Umbilical cord (tissue), 2 donors: Measurements from ENCODE around the gene RGS16. TPM values are rescaled to one million over a fixed set of nuclear protein-coding genes. Genes with fewer than 3 reads are reported as not detected.

ENCODE experiments used
- DNase-seq: peaks from one replicate; pipeline ENCODE4 v3.0.0-alpha.2; 2015; ENCODE audit warnings: low spot score
- total RNA-seq: library from RNA; depleted of rRNA; stranded (reverse); fragments of >200 nt; gene quantifications from one replicate; pipeline ENCODE4 v1.2.3, GENCODE V29; 2014; ENCODE audit warnings: low replicate concordance; ENCODE audit not compliant: insufficient read depth

The RGS16 gene
- total RNA-seq, 1 donor from 2014 or later = 4.6 TPM

- DNase-seq = no peak
Measured at GRCh38 chr1:182629499-182630096, 25.4 kb upstream of the RGS16 start.

- no peak for DNase-seq
Measured at GRCh38 chr1:182629080-182629479, 24.9 kb upstream of the RGS16 start.

DNA sequence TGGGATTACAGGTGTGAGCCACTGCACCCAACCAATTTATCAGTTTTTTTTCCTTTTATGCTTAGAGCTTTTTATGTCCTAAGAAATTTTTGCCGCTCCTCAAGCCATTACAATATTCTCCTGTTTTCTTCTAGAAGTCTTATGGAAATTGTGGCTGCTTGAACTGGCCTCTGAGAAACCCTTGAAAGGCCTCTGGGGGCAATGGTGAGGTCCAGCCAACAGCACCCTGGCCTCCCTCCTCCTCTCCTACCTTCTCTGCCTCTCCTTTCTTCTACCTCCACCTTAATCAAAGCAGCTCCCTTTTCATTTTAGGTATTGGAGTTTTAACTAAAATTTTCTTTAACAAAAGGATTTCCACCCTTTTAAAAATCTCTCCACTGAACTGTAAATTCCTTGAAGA is 24.5 kb upstream of the RGS16 start:
- DNase-seq = no peak

- DNase-seq = peak; percentile 52
Measured at GRCh38 chr1:182627622-182628021, 23.4 kb upstream of the RGS16 start.

DNA sequence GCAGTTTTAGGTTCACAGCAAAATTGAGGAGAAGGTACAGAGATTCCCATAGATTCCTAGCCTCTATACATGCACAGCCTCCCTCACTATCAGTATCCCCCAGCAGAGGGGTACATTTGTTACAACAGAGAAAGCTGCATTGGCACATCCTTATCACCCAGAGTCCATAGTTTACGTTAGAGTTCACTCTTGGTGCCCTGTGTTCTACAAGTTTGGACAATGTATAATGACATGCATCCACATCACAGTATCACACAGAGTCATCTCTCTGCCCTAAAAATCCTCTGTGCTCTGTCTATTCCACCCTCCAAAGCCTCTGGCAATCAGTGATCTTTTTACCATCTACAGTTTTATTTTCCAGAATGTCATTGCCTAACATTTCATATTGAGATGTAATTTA is 22.3 kb upstream of the RGS16 start:
- DNase-seq = no peak

DNA sequence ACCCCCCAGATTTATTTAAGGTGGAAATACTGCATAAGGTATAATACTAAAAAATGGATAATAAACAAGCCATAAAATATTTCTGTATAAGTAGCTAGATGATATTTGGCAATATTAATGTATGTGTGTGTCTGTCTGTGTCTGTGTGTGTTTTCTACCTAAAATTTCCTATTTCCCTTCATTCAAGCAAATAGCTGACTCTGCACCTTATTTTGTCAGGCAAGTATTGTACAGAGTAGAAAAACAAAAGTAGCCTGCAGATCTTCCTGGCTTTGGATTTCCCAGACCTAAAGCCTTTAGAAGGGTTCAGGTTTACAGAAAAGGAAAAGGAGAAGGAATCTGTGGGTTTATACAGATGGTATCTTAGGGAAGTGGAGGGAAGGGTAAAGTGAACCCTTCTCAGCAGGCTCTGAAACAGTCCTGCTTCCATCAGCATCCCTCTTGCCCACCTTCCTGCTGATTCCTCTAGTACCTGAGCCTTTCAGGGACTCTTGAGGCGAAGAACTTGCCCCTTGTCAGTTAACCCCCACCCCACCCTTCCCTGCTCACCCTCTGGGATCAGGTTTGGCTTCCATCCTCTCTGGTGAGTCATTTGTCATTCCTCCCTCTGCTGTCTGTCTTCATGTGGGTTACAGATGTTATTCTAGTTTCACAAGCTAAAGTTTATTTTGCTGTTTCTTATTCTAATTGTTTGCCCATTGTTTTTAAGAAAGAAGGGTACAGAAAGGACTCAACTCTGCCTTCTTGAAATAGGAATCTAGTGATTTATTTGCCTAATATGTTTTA is 21.7 kb upstream of the RGS16 start:
- no peak for DNase-seq

DNA sequence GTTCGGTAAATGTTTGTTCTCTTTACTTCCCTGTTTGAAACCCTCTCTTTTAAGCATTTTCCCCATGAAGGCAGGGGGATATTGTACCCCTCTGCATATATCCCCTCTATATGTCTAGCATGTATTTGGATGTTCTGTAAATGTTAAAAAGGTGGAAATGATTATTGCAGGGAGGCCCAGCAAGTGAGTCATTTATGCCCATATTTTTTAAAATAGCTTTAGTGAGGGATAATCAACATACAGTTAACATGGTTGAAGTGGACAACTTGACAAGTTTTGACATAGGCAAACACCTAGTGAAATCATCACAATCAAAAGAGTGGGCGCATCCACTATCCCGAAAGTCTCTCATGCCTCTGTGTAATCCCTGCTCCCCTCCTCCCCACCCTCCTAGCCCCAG is 20.8 kb upstream of the RGS16 start:
- peak; percentile 60 for DNase-seq

DNA sequence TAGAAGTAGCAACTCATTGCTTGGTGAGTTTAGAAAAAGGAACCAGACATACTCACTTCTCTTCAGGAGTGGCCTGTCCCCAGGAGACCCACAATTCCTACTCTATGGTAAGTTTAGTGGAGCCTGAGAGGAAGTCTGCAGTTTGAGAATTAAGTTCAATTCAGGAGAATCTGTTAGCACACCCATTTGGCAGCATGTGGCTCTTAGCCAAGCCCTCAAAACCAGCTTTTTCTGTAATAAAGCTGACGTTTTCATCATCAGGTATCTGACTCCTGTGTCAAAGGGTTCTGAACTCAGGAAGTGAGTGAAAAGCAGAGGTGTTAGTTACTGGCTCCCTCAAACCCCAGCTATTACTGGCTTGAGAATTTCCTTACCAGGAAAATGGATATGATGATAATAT is 20.4 kb upstream of the RGS16 start:
- DNase-seq = no peak

- no peak for DNase-seq
Measured at GRCh38 chr1:182622901-182623528, 18.8 kb upstream of the RGS16 start.

- DNase-seq = no peak
Measured at GRCh38 chr1:182621906-182622305, 17.7 kb upstream of the RGS16 start.

DNA sequence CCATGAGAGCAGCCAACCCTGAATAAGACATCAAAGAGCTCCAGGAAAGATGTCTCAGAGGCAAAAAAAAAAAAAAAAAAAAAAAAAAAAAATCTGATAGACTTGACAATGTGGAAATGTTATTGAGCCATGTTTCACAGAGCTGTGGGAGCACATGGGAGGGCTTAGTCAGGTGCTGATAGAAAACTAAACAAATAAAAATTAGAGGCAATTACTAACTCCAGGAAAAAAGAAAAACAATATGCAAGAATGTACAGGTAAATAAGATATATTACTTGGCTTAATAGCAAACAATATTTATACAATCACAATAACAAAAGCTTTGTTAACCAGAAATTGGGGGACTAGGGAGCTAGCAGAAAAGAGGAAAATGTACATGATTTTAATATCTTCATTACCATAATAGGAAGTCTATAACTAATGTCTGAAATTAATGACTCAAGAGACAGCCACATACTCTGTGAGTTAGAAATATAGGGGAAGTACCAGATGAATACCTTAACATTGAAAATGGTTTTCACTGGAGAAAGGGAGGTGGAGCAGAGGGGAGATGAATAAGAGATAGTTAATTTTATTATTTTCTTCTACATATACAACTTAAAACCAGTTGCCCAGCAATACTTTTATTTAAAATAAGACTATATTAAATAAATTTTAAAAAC is 16.9 kb upstream of the RGS16 start:
- DNase-seq = no peak

- no peak for DNase-seq
Measured at GRCh38 chr1:182617734-182618351, 13.7 kb upstream of the RGS16 start.

- no peak for DNase-seq
Measured at GRCh38 chr1:182617014-182617429, 12.8 kb upstream of the RGS16 start.

- peak; percentile 56 for DNase-seq
Measured at GRCh38 chr1:182616130-182617013, 12.2 kb upstream of the RGS16 start.

DNA sequence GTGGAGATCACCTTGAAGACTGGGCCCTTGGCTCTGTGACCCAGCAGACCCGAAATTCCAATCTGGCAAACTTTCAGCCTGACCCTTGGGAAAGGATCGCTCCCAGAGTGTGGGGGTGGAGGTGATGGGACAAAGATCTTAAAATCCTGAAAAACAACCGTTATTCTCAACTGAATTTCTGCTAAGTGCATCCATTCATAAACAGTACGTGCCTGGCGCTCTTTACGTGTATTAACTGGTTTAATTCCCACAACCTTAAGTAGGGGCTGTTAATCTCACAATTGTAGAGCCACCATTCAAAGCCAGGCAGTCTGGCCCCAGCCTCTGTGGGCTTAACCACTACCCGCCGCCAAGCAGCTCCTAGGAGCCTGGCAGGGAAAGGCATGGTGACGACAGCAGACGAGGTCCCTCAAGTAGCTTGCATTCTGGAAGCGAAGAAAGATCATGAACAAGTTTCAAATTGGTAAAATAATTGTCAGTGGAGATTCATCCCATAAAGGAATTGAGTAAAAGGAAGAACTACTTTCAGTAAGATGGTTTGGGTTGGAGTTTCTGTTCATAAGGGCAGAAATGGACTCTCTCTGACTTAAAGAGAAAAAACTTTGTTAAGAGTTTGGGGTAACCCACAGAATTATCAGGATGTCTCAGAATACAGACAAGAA is 11.4 kb upstream of the RGS16 start:
- DNase-seq = no peak

DNA sequence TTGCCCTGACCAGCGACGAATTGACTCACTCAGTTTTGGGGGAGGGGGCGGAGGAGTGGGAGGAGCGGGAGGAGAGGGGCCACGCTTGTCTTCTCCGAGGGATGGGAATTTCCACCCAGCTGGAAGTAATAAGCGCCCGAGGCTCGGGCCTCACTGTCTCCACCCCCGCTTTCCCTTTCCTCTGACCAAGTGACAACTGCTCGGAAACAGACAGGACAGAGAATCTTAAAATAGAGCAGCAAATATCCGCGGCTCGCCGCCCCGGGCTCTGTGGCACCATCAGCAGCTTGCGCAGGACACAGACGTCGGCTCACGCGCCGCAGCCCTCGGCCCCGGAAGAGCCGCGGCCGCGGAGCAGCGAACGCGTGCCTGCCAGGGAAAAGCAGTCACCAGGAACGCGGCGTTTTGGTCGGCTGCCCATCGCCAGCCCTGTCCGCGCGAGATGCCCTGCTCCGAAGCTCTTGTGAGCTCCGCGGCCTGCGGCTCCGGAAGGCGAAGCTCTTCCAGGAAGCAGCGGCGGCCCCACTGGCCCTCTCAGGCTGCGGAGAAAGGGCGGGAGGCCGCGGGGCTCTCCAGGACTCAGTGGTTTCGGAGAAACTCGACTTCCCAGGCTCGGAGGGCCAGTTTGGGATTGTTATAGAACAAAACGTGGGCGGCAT is 10.7 kb upstream of the RGS16 start:
- DNase-seq = peak; percentile 89

DNA sequence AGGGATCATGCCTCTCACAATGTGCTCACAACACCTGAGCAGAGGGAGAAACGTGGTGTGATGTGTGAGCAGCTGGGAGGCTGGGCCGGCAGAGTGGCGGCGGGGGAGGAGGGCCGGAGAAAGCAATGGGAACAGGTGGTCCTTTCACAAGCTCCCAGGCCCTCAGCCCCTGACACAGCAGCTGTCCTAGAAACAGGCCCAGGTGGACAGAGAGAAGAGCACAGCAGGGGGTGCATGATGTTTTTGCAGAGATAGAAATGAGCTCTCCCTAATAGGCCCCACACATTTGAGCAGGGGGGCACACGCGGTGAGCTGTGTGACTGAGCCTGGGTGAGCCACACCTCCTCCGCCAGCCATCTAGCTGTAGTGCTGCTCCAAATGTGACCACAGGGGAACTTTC is 7.6 kb upstream of the RGS16 start:
- no peak for DNase-seq

GRCh38 chr1:182611326-182611725 is 7.1 kb upstream of the RGS16 start:
- no peak for DNase-seq

GRCh38 chr1:182610606-182611194 is 6.5 kb upstream of the RGS16 start:
- DNase-seq = peak; percentile 68
